A673 (cell line): Measurements from ENCODE around the gene TRMO.

ENCODE experiments used
- EZH2 ChIP-seq: fragments of 200-600 bp; sonication (generic); IDR thresholded peaks from 2 replicates; pipeline ENCODE4 v1.6.1; 2017; ENCODE audit warnings: borderline replicate concordance, low read depth, mild to moderate bottlenecking, mixed read lengths, antibody characterized with exemption, low read length; ENCODE audit not compliant: poor library complexity, severe bottlenecking
- TF ChIP-seq, protein P1 (sequence below): fragments of 300-800, 200-600 bp; sonication (generic); conservative IDR thresholded peaks from 2 replicates; pipeline ENCODE4 v1.5.1; 2017; ENCODE audit warnings: low read depth, mild to moderate bottlenecking, antibody characterized with exemption, low read length, moderate library complexity, mixed read lengths

DNA sequence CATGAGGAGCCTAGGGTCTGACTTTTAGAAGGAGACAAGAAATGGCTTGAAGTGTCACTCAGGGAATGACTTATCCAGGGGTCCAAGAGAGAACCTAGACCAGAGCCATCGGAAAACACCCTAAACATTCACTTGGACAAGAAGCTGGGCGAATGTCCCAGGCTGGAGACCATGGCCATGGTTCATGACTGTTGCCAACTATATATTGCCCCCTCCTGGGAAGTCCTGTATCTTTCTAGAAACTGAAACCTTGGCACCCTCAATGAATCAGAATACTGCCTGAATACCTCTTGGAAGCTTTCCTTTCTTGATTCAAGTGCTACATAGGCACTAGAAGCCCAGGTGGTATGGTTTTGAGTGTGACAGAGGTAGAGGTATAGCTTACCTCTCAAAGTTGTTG is 29.9 kb downstream of the TRMO start:
- TF ChIP-seq, protein P1, sequence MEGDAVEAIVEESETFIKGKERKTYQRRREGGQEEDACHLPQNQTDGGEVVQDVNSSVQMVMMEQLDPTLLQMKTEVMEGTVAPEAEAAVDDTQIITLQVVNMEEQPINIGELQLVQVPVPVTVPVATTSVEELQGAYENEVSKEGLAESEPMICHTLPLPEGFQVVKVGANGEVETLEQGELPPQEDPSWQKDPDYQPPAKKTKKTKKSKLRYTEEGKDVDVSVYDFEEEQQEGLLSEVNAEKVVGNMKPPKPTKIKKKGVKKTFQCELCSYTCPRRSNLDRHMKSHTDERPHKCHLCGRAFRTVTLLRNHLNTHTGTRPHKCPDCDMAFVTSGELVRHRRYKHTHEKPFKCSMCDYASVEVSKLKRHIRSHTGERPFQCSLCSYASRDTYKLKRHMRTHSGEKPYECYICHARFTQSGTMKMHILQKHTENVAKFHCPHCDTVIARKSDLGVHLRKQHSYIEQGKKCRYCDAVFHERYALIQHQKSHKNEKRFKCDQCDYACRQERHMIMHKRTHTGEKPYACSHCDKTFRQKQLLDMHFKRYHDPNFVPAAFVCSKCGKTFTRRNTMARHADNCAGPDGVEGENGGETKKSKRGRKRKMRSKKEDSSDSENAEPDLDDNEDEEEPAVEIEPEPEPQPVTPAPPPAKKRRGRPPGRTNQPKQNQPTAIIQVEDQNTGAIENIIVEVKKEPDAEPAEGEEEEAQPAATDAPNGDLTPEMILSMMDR: no peak
- TF ChIP-seq EZH2: no peak
